ENCODE data around the gene RSAD1.

RSAD1 gene

DNA sequence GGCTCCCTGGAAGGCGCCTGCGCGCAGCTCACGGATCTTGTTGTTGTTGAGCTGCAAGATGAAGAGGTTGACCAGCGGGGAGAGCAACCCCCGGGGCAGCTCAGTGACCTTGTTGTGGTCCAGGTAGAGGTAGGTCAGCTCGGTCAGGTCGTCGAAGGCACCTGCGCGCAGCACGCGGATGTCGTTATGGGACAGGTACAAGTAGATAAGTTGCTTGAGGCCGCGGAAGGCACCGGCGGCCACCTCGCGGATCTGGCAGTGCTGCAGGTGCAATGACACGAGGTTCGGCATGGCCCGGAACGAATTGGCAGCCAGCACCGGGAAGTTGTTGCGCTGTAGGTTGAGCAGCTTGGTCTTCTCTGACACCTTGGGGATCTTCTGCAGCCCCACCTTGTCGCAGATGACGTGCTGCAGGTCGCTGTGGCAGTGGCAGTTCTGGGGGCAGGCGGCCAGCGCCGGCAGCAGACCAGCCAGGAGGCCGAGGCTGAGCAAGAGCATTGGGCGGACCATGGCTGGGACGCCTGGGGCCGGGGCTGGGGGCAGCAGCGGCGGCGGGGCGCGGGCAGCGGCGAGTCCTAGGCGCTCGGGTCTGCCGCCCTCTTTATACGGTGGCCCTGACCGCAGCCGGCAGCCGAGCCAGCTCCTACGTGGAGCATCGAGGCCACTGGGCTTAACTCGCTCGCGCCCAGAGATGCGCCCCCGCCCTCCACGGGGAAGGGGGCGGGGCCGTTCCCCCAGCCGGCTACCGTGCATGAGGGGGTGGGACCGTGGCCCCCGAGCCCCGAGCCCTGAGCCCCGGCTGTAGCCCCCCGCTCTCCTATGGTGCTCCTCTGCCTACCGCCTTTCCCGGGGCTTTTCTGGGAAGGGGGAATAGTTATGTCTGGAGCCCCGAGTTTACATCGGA is 10.1 kb upstream of the RSAD1 start, which contains the start of gene CHAD:
Gene CHAD (minus strand): TSS at position 577 of the 904 bp plus-strand sequence. CDS start 67 bp downstream, at position 510.
- Histone ChIP-seq H3K27me3 (replicated peaks; ENCODE audit: insufficient read depth, low read length) (no peaks in the 10 kb centered on the region), H2AFZ (ENCODE audit: low read length) (no peak within 1 kb of the TSS), H3K9me3 (replicated peaks; ENCODE audit: insufficient read depth, low read length) (no peaks in the 10 kb centered on the region), H4K20me1 (ENCODE audit: insufficient read depth, low read length) (no peaks in the 10 kb centered on the region), H3K36me3 (replicated peaks; ENCODE audit: insufficient read depth, low read length) (no peaks in the 10 kb centered on the region), H3K9ac (ENCODE audit: low read length) (no peak within 1 kb of the TSS), H3F3A (ENCODE audit: insufficient read depth, low read length) (no peaks in the 10 kb centered on the region), H3K4me3 (ENCODE audit: low read length) (no peak within 1 kb of the TSS), H3K4me1 (ENCODE audit: low read length) (no peaks in the 10 kb centered on the region), H3K79me2 (ENCODE audit: low read length) (no peaks in the 10 kb centered on the region), H3K4me2 (ENCODE audit: low read depth, low read length) (no peak within 1 kb of the TSS), H3K27ac (ENCODE audit: low read length) (no peak within 1 kb of the TSS), H3K9me2 (replicated peaks; ENCODE audit: insufficient read depth, low read length) (no peaks in the 10 kb centered on the region)
- DNase-seq = no peak
- TF ChIP-seq EZH2 (optimal IDR thresholded peaks at IDR 0.05; ENCODE audit: low read depth, low read length) (no peak), EZH2phosphoT487 (IDR thresholded peaks at IDR 0.05; ENCODE audit: low read length) (no peak)
- TF ChIP-seq, protein P1, sequence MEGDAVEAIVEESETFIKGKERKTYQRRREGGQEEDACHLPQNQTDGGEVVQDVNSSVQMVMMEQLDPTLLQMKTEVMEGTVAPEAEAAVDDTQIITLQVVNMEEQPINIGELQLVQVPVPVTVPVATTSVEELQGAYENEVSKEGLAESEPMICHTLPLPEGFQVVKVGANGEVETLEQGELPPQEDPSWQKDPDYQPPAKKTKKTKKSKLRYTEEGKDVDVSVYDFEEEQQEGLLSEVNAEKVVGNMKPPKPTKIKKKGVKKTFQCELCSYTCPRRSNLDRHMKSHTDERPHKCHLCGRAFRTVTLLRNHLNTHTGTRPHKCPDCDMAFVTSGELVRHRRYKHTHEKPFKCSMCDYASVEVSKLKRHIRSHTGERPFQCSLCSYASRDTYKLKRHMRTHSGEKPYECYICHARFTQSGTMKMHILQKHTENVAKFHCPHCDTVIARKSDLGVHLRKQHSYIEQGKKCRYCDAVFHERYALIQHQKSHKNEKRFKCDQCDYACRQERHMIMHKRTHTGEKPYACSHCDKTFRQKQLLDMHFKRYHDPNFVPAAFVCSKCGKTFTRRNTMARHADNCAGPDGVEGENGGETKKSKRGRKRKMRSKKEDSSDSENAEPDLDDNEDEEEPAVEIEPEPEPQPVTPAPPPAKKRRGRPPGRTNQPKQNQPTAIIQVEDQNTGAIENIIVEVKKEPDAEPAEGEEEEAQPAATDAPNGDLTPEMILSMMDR (IDR thresholded peaks at IDR 0.05; ENCODE audit: low read length) = no peak

DNA sequence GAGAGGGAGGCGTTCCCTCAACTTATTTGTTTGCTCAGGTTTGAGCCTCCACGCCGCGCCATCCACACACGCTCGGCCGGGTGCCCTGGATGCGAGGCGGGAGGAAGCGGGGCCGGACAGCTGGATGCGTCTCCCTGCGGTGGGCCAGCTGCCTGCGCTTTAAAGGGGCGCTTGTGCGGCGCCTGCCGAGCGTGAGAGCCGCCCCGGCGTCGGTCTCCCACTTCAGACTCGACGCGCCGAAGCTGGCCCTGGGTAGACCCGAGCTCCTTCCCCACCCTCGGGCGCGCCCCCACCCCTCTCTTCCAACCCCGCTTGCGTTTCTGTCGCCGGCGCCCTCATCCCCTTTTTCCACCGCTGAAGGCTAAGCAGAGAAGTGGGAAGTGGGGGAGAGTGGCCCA is 9.5 kb upstream of the RSAD1 start:
- Histone ChIP-seq H2AFZ (ENCODE audit: low read length) (no peak overlapping the region), H3K36me3 (replicated peaks; ENCODE audit: insufficient read depth, low read length) (no peaks in the 10 kb centered on the region), H3K27me3 (replicated peaks; ENCODE audit: insufficient read depth, low read length) (no peaks in the 10 kb centered on the region), H3K4me3 (ENCODE audit: low read length) (no peak overlapping the region), H3K4me1 (ENCODE audit: low read length) (no peaks in the 10 kb centered on the region), H3K4me2 (ENCODE audit: low read depth, low read length) (no peak overlapping the region), H3K27ac (ENCODE audit: low read length) (no peak overlapping the region), H4K20me1 (ENCODE audit: insufficient read depth, low read length) (no peaks in the 10 kb centered on the region), H3K9ac (ENCODE audit: low read length) (no peak overlapping the region), H3K79me2 (ENCODE audit: low read length) (no peaks in the 10 kb centered on the region), H3K9me3 (replicated peaks; ENCODE audit: insufficient read depth, low read length) (no peaks in the 10 kb centered on the region), H3F3A (ENCODE audit: insufficient read depth, low read length) (no peaks in the 10 kb centered on the region), H3K9me2 (replicated peaks; ENCODE audit: insufficient read depth, low read length) (no peaks in the 10 kb centered on the region)
- TF ChIP-seq, protein P1 (IDR thresholded peaks at IDR 0.05; ENCODE audit: low read length) = no peak
- TF ChIP-seq EZH2phosphoT487 (IDR thresholded peaks at IDR 0.05; ENCODE audit: low read length) (no peak), EZH2 (optimal IDR thresholded peaks at IDR 0.05; ENCODE audit: low read depth, low read length) (no peak)
- no peak for DNase-seq

DNA sequence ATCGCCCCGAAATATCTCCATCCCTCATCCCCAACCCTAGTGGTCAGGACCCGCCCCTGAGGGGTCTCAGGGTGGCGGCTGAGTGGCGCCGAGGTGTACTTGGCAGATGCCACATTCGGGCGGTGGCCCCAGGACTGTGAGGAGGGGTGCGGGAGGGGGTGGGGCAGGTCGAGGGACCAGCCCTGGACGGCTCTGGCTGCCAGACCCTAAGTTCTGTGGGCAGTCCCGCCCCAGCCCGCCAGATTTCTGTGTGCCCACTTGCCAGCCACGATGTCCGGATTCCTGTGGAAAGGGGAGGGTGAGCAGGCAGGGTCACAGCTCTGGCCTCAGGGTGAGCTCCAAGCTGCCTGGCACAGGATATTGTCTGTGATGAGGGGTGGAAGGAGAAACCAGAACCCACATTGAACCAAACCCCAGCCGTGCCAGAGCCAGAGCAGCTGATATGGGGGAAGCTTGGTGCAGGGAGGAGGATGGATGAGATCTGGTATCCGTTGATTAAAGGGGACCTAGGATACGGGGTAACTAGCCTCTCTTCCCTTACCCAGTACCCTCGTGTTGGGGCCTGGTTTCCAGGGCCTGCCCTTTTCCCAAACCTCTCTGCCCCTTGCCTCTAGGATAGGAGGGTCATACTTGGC is 8.9 kb upstream of the RSAD1 start:
- H3K4me2 ChIP-seq (ENCODE audit: low read depth, low read length) = no peak overlapping the region
- no peaks in the 10 kb centered on the region for H3K9me2 ChIP-seq (replicated peaks; ENCODE audit: insufficient read depth, low read length)
- H3K4me1 ChIP-seq (ENCODE audit: low read length) = no peaks in the 10 kb centered on the region
- no peaks in the 10 kb centered on the region for H4K20me1 ChIP-seq (ENCODE audit: insufficient read depth, low read length)
- TF ChIP-seq EZH2 (optimal IDR thresholded peaks at IDR 0.05; ENCODE audit: low read depth, low read length) (no peak), EZH2phosphoT487 (IDR thresholded peaks at IDR 0.05; ENCODE audit: low read length) (no peak)
- TF ChIP-seq, protein P1 (IDR thresholded peaks at IDR 0.05; ENCODE audit: low read length) = no peak
- H3K9me3 ChIP-seq (replicated peaks; ENCODE audit: insufficient read depth, low read length) = no peaks in the 10 kb centered on the region
- no peak overlapping the region for H3K27ac ChIP-seq (ENCODE audit: low read length)
- no peaks in the 10 kb centered on the region for H3K36me3 ChIP-seq (replicated peaks; ENCODE audit: insufficient read depth, low read length)
- H3K4me3 ChIP-seq (ENCODE audit: low read length) = no peak overlapping the region
- no peak overlapping the region for H3K9ac ChIP-seq (ENCODE audit: low read length)
- H3F3A ChIP-seq (ENCODE audit: insufficient read depth, low read length) = no peaks in the 10 kb centered on the region
- no peak overlapping the region for H2AFZ ChIP-seq (ENCODE audit: low read length)
- no peaks in the 10 kb centered on the region for H3K79me2 ChIP-seq (ENCODE audit: low read length)
- H3K27me3 ChIP-seq (replicated peaks; ENCODE audit: insufficient read depth, low read length) = no peaks in the 10 kb centered on the region
- no peak for DNase-seq
